Measurements from ENCODE around the gene ATP2A1.
A peak's percentile ranks its signal among the peaks of the same experiment; 100 is the strongest.
"Not testable (repeated sequence)": the region's sequence is repeated elsewhere in the genome, so short reads cannot be mapped to it uniquely, and the experiment has no call there.

Gene ATP2A1

DNA sequence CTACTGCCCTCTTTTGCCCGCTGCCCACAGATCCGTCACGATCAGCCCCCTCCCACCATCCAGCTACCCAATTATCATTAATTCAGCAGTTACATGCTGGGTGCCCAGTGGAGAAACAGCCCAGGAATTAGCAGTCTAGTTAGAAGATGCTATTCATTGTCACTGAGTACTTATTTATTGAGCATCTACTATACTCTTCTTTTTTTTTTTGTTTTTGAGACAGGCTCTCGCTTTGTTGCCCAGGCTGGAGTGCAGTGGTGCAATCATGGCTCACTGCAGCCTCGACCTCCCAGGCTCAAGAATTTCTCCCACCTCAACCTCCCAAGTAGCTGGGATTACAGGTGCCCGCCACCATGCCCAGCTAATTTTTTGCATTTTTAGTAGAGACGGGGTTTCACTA is 61.5 kb downstream of the ATP2A1 start:
- DNase-seq = not testable (repeated sequence)

DNA sequence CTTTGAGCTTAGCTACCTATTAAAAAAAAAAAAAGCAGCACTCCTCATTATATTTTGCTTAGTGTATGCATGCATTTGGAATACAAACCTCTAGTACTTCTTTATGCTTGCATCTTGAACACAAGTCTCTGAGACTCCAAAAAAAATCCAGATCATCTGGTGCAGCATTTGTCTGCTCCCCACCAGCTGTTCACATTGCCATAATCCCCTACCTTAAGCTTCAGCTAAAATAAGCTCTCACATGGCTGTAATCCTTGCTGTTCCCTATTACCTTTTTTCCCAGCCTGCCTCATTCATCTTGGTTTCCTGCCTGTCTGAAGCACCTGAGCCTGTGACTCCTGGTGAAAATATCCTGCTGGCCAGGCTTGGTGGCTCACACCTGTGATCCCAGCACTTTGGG is 65.0 kb downstream of the ATP2A1 start:
- no peak for DNase-seq

DNA sequence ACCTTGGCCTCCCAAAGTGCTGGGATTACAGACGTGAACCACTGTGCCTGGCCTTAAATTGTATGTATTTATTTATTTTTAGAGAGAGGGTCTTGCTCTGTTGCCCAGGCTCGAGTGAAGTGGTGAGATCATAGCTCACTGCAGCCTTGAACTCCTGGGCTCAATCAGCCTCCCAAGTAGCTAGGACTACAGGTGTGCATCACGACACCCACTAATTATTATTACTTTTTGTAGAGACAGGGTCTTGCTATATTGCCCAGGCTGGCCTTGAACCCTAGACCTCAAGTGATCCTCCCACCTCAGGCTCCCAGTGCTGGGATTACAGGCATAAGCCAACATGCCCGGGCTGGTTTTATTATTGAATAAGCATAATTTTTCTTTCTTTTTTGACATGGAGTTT is 68.4 kb downstream of the ATP2A1 start:
- DNase-seq = no peak

GRCh38 chr16:28950648-28951409 is 72.5 kb downstream of the ATP2A1 start, which contains the start of gene NFATC2IP:
Gene NFATC2IP (plus strand): TSS chr16:28950937. CDS start chr16:28951012, 75 bp downstream.
- DNase-seq = peak; percentile 100

DNA sequence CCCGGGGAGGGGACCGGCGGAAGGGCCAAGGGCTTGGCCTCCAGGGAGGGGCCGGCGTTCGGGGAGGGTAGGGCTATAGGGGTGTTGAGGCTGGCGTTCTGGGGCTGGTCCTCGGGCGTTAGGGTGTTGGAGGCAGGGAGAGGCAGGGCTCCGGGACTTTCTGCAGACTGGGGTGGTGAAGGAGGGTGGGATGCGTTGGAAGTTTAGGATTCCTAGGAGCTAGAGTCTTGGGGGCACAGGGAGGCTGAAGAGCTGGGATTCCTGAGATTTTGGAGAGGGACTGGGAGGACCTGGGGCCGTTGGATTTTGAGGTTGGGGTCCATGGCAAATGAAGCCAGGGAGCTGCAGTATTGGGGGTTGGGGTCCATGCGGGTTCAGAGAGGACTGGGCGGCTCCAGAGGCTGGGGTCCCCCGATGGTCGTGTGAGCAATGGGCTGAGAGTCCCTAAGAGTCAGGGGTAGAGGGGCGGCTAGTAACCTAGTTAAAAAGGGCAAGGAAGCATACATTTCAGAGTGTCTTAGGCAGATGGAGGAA is 73.2 kb downstream of the ATP2A1 start:
- DNase-seq = peak; percentile 57

Data from activated CD4-positive, alpha-beta T cell treated with anti-CD3 and anti-CD28 coated beads, Interleukin-10, Interleukin-2, amounts not matched to agents 100 ng/mL and 50 ng/mL, durations not matched to agents 16 hours and 8 hours (primary cell).